Dendritic cell treated with granulocyte-macrophage colony-stimulating factor and Interleukin-4, amounts not matched to agents 40 ng/mL and 50 ng/mL, for 4 days (primary cell): ENCODE data around the gene SCN2B.

ENCODE experiments used
- H3K27ac Mint-ChIP-seq: one replicate; pipeline ENCODE4 v1.8.0; 2022; ENCODE audit warnings: mild to moderate bottlenecking, mixed read lengths
- H3K27me3 Mint-ChIP-seq: one replicate; pipeline ENCODE4 v1.8.0; 2022; ENCODE audit warnings: mild to moderate bottlenecking, mixed read lengths
- H3K36me3 Mint-ChIP-seq: one replicate; pipeline ENCODE4 v1.8.0; 2022; ENCODE audit warnings: low read depth, mixed read lengths
- H3K4me1 Mint-ChIP-seq: one replicate; pipeline ENCODE4 v1.8.0; 2022; ENCODE audit warnings: low read depth, mixed read lengths
- H3K4me3 Mint-ChIP-seq: one replicate; pipeline ENCODE4 v1.8.0; 2022; ENCODE audit warnings: mild to moderate bottlenecking, moderate library complexity, mixed read lengths
- H3K9me3 Mint-ChIP-seq: one replicate; pipeline ENCODE4 v1.8.0; 2022; ENCODE audit warnings: mixed read lengths
- intact Hi-C: fragments of 100-400 bp; cut with micrococcal nuclease; formaldehyde crosslinking; loops from one replicate; pipeline ENCODE4 v1.15.0; 2022

SCN2B gene

DNA sequence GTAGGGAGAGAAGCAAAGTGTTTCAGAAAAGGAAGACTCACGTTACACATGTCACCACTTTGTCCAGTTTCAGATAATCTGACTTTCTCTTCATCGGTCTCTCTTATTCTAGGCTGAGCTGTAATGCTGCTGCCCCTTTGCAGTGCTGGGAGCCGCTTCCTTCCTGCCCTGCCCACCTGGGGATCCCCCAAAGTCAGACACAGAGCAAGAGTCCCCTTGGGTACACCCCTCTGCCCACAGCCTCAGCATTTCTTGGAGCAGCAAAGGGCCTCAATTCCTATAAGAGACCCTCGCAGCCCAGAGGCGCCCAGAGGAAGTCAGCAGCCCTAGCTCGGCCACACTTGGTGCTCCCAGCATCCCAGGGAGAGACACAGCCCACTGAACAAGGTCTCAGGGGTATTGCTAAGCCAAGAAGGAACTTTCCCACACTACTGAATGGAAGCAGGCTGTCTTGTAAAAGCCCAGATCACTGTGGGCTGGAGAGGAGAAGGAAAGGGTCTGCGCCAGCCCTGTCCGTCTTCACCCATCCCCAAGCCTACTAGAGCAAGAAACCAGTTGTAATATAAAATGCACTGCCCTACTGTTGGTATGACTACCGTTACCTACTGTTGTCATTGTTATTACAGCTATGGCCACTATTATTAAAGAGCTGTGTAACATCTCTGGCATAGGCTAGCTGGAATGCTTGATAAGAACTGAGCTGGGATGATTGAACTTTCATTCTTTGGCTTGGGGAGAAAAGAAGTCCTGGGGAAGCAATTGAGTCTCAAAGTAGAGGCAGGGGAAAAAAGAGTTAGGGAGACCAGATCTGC is 58.4 kb downstream of the SCN2B start:
- peaks cover 16% of the 10 kb centered on the region for H3K4me1 Mint-ChIP-seq
- peaks cover 10% of the 10 kb centered on the region for H3K27me3 Mint-ChIP-seq
- intact Hi-C loops: no loop called here
- H3K4me3 Mint-ChIP-seq: no peak overlapping the region
- H3K9me3 Mint-ChIP-seq: no peaks in the 10 kb centered on the region
- no peak overlapping the region for H3K27ac Mint-ChIP-seq
- H3K36me3 Mint-ChIP-seq: no peaks in the 10 kb centered on the region

DNA sequence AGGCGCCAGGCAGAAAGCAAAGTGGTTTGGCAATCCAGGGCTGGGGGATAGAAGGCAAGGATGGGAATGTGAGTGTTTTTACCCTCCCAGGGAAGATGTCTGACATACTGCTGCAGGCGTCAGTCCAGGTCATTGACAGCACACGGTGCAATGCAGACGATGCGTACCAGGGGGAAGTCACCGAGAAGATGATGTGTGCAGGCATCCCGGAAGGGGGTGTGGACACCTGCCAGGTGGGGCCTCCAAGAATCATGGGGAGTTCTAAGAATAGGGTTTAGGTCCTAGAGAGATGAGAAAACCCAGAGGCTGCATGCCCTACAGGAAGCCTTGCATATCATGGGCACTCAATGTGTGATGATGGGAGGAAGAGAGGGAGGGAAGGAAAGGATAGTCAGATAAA is 61.4 kb downstream of the SCN2B start:
- Mint-ChIP-seq H3K27me3 (peaks cover 14% of the 10 kb centered on the region), H3K4me1 (peaks cover 9% of the 10 kb centered on the region), H3K36me3 (no peaks in the 10 kb centered on the region), H3K27ac (no peak overlapping the region), H3K9me3 (no peaks in the 10 kb centered on the region), H3K4me3 (no peak overlapping the region)
- intact Hi-C loops: no loop called here

DNA sequence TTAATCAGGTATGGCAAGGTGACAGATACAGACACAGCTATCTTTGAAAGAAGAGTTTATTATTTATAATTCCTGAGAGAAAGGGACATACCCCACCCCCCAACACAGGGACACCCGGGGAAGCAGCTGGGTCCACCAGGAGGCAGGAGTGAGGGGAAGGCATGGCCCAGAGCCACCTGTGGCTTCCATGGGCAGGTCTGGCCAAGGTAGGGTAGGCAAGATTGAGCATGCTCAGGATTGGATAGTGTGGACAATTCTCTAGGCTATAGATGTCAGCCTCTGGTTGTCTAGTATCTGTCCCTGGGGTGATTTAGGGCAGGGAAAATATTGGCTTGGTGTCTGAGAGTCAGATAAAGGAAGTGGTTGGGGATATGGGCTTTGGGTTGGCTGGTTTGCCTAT is 62.2 kb downstream of the SCN2B start:
- H3K4me1 Mint-ChIP-seq: peaks cover 5% of the 10 kb centered on the region
- H3K4me3 Mint-ChIP-seq: no peak overlapping the region
- H3K27ac Mint-ChIP-seq: peak overlapping the region; percentile 6
- no peaks in the 10 kb centered on the region for H3K36me3 Mint-ChIP-seq
- intact Hi-C loops: no loop called here
- H3K9me3 Mint-ChIP-seq: no peaks in the 10 kb centered on the region
- H3K27me3 Mint-ChIP-seq: peaks cover 14% of the 10 kb centered on the region

DNA sequence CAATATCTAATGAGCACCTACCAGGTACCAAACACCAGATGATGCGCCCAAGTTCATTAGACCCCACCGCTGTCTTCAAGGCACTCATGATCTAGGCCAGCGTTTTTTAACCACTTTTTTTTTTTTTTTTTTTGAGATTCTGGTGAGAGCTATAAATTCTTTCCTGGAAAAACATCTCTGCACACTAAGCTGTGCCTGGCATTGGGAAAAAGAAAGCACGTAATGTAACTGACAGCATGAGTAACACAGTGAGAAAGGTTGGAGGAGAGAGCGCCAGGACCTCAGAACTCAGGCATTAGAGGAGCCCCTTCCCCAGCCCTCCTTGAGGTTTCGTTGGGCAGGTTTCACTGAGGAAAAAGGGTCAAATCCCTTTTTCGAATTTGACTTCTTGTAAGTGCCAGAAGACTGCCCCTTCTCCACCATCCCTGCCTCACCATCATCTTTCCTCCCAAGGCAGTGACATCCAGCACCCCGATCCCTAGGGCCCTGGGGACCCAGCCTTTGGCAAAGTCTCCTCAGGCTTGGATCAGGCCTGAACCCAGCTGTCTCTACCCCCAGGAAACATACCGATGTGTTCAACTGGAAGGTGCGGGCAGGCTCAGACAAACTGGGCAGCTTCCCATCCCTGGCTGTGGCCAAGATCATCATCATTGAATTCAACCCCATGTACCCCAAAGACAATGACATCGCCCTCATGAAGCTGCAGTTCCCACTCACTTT is 63.6 kb downstream of the SCN2B start:
- Mint-ChIP-seq H3K27me3 (peaks cover 11% of the 10 kb centered on the region), H3K4me1 (peaks cover 5% of the 10 kb centered on the region), H3K4me3 (no peak overlapping the region), H3K9me3 (no peaks in the 10 kb centered on the region), H3K36me3 (no peaks in the 10 kb centered on the region), H3K27ac (no peak overlapping the region)
- intact Hi-C loops: no loop called here
